Stimulated activated CD4-positive, alpha-beta T cell treated with anti-CD3 and anti-CD28 coated beads, Interleukin-15, amount 100 ng/mL, for 48 hours (primary cell): ENCODE measurements around the gene MUC5B.
"Not testable (repeated sequence)": the region's sequence is repeated elsewhere in the genome, so short reads cannot be mapped to it uniquely, and the experiment has no call there.

Source experiments
- DNase-seq, 2 donors: peaks; one replicate each; pipeline ENCODE4 v3.0.0-alpha.2; 2020; ENCODE audit warnings: low read depth in 2 of 2

The MUC5B gene

DNA sequence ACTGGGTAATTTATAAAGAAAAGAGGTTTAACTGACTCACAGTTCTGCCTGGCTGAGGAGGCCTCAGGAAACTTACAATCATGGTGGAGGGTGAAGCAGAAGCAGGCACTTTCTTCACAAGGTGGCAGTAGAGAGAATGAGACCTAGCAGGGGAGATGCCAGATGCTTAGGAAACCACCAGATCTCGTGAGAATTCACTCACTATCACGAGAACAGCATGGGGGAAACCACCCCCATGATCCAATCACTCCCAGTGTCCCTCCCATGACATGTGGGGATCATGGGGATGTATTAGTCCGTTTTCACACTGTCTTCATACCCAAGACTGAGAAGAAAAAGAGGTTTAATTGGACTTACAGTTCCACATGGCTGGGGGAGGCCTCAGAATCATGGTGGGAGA, 41.6 kb downstream of the MUC5B start:
- peak in 1 of 2 donors; percentile 40 for DNase-seq

DNA sequence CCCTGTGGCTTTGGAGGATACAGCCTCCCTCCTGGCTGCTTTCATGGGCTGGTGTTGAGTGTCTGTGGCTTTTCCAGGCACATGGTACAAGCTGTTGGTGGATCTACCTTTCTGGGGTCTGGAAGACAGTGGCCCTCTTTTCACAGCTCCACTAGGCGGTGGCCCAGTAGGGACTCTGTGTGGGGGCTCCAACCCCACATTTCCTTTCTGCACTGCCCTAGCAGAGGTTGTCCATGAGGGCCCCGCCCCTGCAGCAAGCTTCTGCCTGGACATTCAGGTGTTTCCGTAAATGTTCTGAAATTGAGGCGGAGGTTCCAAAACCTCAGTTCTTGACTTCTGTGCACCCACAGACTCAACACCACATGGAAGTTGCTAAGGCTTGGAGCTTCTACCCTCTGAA, 42.6 kb downstream of the MUC5B start:
- not testable (repeated sequence) for DNase-seq

DNA sequence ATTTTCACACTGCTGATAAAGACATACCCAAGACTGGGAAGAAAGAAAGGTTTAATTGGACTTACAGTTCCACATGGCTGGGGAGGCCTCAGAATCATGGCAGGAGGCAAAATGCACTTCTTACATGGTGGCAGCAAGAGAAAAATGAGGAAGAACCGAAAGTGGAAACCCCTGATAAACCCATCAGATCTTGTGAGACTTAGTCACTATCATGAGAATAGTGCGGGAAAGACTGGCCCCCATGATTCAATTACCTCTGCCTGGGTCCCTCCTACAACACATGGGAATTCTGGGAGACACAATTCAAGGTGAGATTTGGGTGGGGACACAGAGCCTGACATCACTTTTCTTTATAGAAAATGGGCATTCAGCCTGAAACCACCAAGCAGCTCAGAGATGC, 44.1 kb downstream of the MUC5B start:
- not testable (repeated sequence) for DNase-seq

DNA sequence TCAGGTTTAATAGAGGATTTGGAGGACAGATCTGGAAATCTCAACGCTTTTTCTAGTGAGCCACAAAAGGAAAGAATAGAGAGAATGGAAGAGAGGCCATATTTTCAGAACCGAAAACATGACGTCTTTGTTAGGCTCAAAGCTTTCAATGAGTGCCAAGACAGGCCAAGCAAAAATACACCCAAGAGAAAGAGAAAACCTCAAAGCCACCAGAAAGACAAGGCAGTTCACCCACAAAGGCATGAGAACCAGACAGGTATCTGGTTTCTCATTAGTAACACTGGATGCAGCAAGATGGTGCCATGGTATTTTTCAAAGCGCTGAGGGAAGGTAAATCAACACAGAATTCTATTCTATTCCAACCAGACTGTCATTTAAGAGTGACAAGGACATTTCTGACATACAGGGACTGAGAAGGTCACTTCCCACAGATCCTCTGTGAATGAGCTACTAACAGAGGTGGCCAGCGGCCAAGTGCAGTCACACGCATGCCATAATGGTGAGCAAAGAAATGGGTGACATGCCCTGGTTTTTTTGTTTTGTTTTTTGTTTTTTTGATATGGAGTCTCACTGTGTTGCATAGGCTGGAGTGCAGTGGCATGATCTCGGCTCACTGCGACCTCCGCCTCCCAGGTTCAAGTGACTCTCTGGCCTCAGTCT, 44.7 kb downstream of the MUC5B start:
- DNase-seq: no peak

DNA sequence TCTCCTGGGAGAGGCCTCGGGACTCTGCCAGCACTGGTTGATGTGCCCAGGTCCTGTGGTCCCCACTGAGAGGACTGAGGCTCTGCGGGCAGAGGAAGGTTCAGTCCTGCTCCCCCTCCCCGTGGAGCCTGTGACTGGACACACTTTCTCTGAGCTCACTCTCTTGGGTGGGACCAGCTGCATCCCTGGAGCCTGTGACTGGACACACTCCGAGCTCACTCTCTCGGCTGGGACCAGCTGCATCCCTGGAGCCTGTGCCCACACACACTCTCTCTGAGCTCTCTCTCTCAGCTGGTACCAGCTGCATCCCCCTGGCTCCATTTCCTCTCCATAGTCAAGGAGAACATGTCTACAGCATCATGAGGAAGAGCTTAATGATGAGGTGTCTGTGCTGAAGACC, 47.1 kb downstream of the MUC5B start:
- no peak for DNase-seq

DNA sequence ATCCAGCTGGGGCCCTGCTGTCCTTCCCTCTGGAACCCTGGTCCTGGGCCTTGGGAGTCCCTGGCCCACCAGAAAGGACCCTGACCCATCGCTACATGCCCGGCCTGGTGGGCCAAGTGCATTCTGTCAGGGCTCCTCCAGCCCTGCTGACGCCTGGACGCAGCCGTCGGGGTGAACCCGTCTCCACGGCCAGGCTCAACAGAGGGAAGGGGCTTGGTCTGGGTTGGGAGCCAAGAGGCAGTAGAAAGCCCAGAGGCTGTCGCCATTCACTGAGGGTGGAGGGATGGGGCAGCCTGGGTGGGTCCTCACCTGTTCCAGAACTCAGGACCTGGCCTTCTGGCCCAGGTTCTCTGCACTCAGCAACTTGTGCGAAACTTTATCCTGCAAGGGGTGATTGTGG, 47.6 kb downstream of the MUC5B start:
- DNase-seq: no peak

DNA sequence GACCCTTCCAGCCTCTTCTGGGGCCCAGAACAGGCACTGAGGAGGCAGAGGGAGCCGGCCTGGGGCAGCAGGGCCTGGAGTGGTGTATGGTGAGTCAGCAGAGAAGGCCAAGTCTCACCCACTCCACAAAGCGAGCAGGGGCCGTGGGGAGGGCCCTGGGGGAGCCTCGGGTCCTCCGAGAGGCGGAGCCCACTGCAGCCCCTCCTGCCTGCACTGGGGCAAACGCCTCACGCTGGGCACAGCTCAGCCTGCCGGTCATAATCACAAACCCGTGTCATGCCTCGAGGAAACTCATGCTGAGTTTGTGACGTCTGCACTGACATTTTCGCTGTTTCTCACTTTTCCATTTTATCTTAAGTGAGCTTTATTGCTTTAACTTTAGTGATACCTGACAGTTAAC, 48.1 kb downstream of the MUC5B start:
- no peak for DNase-seq

DNA sequence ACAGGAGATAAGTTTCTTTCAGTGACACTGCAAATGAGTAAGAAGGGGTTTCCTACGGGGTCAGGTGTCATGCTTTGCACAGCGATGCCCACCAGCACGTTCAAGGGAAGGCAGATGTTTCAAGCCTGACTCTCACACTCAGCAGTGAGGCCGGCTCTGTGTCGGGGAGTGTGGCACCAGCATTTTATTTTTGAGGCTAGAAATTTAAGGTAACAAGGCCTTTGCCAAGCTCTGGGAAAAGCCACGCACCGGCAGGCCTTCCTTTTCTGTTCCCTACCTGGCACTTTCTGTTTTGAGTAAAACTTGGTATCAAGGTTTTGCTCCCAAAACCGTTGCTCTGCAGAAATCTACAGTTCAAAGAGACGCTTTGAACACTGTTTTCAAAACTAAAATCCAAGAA, 48.5 kb downstream of the MUC5B start:
- DNase-seq: no peak

DNA sequence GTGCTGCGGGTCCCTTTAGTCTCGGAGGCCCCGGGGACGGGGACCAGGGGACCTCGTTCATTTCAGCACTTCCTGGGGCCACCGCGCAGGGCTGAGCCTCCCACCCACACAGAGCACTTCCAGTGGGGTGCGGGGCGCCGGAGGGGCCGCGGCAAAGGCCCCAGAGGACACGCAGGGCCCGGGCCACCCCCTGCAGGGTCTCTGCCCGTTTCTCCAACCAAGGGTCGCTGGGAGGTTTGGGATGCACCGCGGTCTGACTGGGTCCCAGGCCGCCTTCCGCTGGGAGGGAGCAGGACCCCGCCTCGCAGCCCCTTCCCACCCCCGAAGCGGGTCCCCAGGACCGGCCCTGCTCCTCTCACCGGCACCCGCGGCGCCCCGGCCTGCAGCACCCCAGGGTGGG, 49.1 kb downstream of the MUC5B start:
- no peak for DNase-seq

DNA sequence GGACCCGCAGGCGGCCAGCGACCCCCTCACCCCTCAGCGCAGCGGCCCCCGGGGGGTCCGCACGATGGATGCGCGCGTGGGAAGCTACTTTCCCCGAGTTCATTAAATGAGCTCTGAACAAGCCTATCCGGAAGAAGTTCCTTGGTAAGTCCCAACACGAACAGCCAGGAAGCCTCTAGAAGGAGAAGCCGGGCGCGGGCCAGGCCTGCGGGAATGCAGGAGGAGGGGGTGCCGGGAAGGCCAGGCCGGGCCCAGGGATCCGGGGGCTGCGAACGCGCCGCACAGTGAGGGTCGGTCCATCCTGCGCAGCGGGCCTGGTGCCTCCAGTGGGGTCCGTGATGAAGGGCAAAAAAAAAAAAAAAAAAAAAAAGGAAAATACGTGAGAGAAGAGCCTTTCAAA, 49.7 kb downstream of the MUC5B start:
- DNase-seq: no peak

DNA sequence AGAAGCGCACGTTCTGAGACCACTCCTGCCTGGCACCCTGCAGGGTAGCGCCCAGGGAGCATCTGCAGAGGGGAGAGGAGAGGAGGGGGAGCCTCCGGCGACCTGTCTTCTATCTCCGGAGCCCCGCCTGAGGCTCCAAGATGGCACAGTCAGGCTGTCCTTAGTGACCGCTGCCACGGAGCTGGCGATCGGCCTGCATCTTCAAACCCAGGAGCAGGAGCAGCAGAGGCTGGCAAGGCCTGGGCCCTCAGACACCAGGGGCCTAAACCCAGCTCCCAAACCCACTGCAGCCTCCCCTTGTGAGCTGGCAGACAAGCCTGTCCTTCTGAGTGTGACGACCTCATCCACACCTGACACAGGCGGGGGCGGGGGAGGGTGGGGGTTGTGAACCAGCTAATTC, 51.6 kb downstream of the MUC5B start:
- DNase-seq: no peak

DNA sequence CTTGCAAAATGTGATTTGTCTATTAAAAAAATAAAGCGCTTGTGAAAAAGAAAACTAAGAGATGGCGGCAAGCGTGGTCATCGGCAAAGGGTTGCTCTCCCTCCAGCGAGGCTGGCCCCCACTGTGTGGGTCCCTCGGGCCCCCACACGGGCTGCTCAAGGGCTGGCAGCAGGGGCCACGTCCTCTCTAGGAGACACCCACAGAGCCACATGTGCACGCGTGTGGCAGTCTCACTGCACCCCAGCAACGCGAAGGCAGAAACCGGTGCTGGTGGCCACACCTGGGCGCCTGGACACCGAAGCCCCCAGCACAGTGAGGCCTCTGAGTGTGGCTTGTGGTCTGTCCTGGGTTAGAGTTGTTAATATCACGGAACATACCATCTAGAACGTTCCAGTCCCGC, 52.2 kb downstream of the MUC5B start:
- DNase-seq: no peak

DNA sequence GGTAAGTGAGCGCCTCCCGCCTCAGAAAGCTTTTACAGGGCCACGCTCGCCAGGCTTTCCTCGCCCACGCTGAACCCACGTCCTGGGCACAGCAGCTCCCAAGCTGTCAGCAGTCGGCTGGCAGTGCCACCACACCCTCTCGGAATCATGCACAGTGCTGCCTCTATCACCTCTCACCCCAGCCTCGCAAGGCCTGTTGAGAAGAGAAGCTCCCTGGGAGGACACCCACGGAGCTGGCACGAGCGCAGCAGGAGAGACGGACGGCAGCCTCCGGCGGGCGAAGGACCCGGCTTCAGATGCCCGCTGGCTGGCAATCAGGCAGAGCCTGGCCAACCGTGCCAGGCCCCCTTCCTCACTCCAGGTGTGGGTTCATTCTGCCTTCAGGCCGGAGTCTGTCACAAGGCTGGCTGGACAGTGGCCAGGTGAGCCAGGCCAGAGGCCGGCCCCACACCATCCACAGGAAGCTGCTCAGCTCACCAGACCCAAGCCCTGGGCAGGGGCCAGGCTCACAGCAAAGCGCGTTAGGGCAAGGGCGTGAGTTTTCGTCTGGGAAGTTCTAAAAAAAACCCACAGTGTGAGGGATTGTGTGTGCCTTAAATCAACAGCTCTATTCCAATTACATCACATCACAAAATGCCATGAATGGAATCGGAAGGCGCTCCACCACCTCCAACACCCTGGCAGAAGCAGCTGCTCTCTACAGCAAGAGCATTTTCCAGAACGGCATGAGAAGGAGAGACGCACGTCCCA, 53.4 kb downstream of the MUC5B start:
- no peak for DNase-seq

DNA sequence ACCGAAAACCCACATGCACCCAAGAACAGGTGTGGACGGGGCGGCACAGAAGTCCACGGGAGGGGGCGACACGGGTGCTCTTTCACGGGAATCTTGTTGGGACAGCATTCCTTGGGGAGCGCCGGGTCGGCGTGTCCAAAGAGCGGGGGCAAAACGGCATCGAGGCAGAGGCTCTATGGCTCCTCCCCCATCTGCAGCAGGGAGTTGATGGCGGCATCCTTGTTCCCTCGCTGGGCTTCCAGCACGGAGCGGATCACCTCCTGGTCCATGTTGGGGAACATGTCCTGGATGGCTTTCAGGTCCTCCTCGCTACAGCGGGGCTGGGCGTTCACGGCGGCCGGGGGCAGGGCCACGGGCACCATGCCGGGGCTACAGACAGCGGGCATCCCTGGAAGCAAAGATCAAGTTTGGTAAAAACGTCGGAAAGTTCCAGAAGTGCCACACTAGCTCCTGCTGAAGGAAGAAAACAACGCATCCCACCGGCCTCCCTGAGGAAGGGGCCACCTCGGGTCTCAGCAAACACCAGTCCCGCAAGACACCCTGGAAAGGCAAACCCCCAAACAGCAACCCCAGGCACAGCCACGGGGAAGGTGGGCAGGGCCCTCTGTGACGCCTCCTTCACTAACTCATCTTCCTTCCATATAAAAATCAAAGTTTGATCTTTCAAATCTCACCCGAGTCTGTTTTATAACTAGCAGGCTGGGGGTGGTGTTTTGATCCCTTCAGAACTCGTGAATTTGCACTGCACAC, 54.2 kb downstream of the MUC5B start:
- DNase-seq: no peak

DNA sequence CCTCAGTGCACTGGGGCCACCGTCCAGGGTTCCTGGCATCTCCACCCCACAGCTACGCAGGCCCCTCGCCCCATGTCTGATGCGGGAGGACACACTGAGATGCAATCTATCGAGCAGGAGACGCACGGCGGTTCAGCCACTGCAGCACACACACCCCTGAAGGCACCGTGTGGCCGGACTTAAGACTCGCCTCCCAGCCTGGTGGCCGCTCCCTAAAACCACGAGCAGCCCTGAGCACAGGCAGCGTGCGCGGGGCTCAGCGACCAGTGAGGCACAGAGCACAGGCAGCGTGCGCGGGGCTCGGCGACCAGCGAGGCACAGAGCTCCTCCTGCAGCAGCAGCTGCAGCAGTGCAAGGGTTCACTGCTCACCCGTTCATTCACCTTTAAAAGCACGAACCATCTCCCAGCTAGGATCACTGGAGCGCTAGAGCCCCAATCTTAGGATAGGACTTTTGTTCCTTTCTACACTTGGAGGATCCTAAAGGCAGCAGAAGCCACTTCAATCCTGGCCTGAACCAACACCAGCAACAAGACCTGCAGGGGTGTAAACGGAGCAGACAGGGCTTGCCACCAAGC, 55.2 kb downstream of the MUC5B start:
- no peak for DNase-seq

DNA sequence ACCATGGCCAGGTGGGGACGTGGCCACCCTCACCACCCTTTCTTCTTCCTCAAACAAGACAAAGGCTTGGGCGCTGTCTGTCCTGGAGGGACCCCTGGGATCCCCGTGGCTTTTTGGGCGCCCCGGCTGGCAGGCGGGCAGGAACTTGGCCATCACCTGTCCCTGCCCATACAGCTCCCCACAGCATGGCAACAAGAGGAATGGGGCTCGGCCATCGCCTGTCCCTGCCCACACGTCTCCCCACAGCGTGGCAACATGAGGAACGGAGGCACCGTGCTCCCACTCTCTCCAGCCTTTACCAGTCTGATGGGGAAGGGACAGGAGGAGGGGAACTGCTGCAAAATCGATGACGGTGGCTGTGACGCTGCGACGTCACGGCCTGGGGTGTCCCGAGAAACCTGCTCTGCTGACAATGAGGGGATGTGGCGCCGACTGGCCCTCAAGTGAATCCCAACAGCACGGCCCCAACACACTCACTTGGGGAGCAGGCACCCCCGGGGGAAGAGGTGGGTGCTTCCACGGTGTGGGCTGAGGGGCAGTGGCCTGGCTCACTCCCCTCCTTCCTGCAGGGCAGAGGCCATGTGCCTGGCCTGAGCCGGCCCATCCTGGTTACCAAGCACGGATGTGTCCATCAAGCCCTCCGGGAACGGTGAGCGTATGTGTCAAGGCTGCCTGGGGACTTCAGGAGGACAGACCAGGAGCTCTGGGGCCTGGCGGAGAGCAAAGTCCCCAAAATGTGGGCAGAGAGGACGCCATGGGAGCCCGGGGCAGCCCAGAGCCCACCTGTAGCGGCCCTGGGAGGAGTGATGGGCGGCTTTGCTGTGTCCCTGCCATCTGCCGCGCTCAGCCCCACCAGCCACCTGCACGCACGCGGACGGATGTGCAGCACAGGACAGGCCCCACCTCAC, 56.2 kb downstream of the MUC5B start:
- no peak for DNase-seq

DNA sequence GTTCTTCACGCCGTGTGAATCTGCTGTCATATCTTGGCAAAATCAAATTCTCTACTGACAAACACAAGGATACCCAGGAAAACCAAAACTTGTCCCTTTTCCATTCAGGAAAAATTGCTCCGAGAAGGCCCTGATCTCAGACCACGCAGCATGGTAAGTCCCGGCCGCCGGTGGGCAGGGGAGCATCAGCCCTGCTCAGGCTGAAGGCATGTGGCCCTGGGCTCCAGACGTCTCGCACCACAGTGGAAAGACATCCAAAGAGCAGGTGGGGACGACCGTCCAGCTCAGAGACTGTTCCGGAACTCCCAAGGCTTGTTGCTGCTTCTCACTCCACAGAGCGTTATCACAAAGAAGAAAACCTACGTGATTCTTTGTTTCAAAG, 56.8 kb downstream of the MUC5B start:
- DNase-seq: no peak

DNA sequence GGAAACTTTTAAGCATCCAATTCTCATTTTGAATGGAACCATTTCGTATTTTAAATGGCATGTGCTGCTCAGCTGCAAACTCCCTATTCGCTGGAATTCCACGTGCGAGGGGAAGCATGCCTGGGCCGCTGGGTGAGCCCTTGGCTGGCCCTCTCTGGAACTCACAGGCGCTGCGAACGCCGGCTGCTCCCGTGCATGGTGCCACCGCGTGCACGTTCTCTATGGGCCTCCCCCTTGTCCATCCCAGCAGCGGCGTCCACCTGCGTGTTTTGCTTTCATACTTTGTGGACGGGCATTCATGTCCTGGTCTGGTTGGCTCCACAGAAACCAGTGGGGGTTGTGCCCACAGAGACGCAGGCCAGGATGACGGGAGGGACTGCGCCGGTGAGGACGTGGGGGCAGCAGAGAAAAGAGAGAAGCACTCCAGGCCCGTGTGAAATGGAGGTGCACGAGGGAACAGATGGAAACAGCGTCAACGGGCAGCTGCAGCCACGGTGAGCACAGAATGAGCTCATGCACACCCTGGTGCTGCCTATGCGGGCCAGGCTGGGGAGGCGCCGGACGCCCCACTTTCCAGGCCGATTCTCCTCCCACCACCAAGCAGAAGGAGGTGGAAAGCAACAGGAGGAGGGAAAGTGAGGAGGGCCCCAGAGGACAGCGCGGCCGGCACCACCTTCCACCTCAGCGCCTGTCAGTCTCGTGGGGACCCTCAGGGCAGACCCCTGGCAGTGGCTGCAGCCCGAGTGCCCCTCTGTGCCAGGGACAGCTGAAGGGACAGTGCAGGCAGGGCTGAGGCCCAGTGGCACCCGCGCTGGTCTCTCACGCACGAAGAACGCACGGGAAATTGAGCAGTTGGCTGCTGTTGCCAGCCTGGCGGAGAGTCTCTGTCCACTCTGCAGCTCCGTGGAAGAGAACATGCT, 57.5 kb downstream of the MUC5B start:
- no peak for DNase-seq

DNA sequence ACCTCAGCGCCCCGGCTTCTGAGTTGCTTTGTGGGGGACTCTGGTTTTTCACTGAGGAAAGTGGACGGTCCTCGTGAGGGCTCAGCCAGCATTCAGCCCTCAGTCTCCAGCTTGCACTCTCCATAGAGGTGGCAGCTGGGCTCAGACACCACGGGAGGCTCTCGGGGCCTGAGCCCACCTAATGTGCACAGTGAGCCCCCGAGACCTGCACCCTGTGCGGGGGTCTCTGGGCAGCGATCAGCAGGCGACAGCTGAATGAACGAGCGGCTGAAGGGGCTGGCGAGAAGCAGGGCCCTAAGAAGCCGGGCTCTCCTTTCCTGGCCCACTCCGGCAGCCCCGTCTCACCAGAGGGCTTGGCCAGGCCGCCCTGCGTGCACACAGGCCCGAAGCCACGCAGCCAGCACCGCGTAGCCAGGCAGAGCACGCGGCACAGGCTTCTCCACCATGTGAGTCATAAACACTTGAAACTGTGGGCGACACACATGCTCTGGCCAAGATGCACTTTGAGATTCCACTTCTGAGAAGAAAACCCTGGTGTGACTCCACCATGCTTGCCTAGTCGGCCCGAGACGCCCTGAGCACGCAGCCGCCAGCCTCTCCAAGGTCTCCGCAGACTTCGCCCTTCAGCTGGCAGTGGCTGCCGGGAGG, 58.6 kb downstream of the MUC5B start:
- DNase-seq: no peak

DNA sequence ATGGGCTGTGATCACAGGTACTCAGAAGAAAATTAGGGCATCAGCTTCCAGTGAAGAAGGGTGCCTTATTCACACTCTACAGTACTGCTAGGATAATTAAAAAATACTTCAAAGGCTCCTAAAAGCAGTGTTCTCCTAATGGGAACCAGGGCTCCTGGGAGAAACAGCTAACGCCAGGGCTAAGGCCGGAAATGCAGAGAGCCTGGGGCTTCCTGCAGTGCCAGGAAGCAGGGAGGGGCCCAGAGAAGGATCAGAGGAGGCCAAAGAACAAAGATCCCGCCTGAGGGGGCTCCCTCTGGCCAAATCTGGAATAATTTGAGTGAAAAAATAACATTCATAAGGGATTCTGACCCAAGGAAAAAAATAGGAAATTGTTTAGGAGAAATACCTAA, 59.1 kb downstream of the MUC5B start:
- no peak for DNase-seq
